Neural progenitor cell (in vitro differentiated cells): ENCODE data around the gene PLEKHG4.

ENCODE experiments used
- CTCF ChIP-seq: fragments of 200-600 bp; sonication (generic); IDR thresholded peaks from 2 replicates; pipeline ENCODE4 v1.5.1; 2017; ENCODE audit warnings: antibody characterized with exemption, mild to moderate bottlenecking
- EZH2 ChIP-seq: fragments of 200-600 bp; sonication (generic); IDR thresholded peaks from 2 replicates; pipeline ENCODE4 v1.6.1; 2017; ENCODE audit warnings: antibody characterized with exemption, mild to moderate bottlenecking, moderate library complexity

- TF ChIP-seq CTCF (no peak), EZH2 (no peak)
These were observed 22.7 kb downstream of the PLEKHG4 start for GRCh38 chr16:67302076-67302475.
